Smooth muscle cell (in vitro differentiated cells): Measurements from ENCODE around the gene LRRC28. TPM values are rescaled to one million over a fixed set of nuclear protein-coding genes. Genes with fewer than 3 reads are reported as not detected.

Source experiments
- DNase-seq: peaks from one replicate; lab custom pipeline; 2025; ENCODE audit not compliant: unreplicated experiment; lab: John Stamatoyannopoulos, UW
- H2AFZ ChIP-seq: fragments of 200-600 bp; sonication (generic); 2 replicates; pipeline ENCODE4 v1.6.0; 2016; ENCODE audit warnings: antibody characterized with exemption, low read depth, mild to moderate bottlenecking
- H3F3A ChIP-seq: fragments of 200-600 bp; sonication (generic); 2 replicates; pipeline ENCODE4 v1.6.0; 2017; ENCODE audit warnings: antibody characterized with exemption, low read depth
- H3K27ac ChIP-seq: fragments of 200-600 bp; sonication (generic); 2 replicates; pipeline ENCODE4 v1.5.1; 2016; ENCODE audit warnings: low read depth, mild to moderate bottlenecking
- H3K27me3 ChIP-seq: fragments of 200-600 bp; sonication (generic); 2 replicates; pipeline ENCODE4 v1.6.1; 2016; ENCODE audit warnings: low read depth, mild to moderate bottlenecking
- H3K36me3 ChIP-seq: fragments of 200-600 bp; sonication (generic); 2 replicates; pipeline ENCODE4 v1.5.1; 2016; ENCODE audit warnings: low read depth
- H3K4me1 ChIP-seq: fragments of 200-600 bp; sonication (generic); 2 replicates; pipeline ENCODE4 v1.5.1; 2016; ENCODE audit warnings: low read depth
- H3K4me2 ChIP-seq: fragments of 200-600 bp; sonication (generic); 2 replicates; pipeline ENCODE4 v1.6.0; 2016; ENCODE audit warnings: mild to moderate bottlenecking
- H3K4me3 ChIP-seq: fragments of 200-600 bp; sonication (generic); 2 replicates; pipeline ENCODE4 v1.5.1; 2016; ENCODE audit warnings: mild to moderate bottlenecking
- H3K79me2 ChIP-seq: fragments of 200-600 bp; sonication (generic); 2 replicates; pipeline ENCODE4 v1.6.0; 2016; ENCODE audit warnings: low read depth, mild to moderate bottlenecking
- H3K9ac ChIP-seq: fragments of 200-600 bp; sonication (generic); 2 replicates; pipeline ENCODE4 v1.6.0; 2016; ENCODE audit warnings: low read depth
- H3K9me3 ChIP-seq: fragments of 200-600 bp; sonication (generic); replicated peaks from 2 replicates; pipeline ENCODE4 v1.5.1; 2016; ENCODE audit warnings: low read depth
- H4K20me1 ChIP-seq: fragments of 200-600 bp; sonication (generic); 2 replicates; pipeline ENCODE4 v1.6.0; 2016; ENCODE audit warnings: low read depth
- WGBS: methylation state at CpG from one replicate; pipeline ENCODE4 v1.1.7; 2016; ENCODE audit warnings: low lambda C conversion rate; 5-methylcytosine and 5-hydroxymethylcytosine counted together
- polyA plus RNA-seq: library from polyadenylated mRNA; unstranded; fragments of >200 nt; fragmentation: Nextera tagmentation; extraction: Ambion mirVana; gene quantifications from 2 replicates; pipeline ENCODE4 v1.2.1, GENCODE V29; 2016
- total RNA-seq: library from RNA; depleted of rRNA; stranded (reverse); fragments of >200 nt; gene quantifications from 2 replicates; pipeline ENCODE4 v1.2.3, GENCODE V29; 2014
- TF ChIP-seq, protein P1 (sequence below): fragments of 200-600 bp; sonication (generic); IDR thresholded peaks from 2 replicates; pipeline ENCODE4 v1.5.1; 2017; ENCODE audit warnings: borderline replicate concordance, mild to moderate bottlenecking, antibody characterized with exemption; ENCODE audit not compliant: insufficient read depth, poor library complexity, severe bottlenecking

LRRC28 gene
- total and polyA plus RNA-seq, 2 experiments from 2014 or later = 26.5 to 28.8 TPM

DNA sequence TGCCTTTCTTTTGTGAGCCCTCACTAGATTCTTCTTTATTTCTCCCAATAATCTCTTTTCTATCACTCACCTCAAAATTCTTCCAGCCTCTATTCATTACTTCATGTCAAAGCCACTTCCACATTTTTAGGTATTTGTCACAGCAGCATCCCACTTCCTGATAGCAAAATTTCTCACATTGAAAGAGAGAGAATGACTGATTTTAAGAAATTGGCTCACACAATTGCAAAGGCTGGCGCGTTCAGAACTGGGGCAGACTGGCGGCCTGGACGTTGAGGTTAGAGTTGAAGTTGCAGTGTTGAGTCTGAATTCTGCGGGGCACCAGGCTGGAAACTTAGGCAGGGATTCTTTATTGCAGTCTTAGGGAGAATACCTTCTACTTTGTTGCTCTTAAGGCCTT is 117.9 kb downstream of the LRRC28 start:
- H3K9me3 ChIP-seq = no peaks in the 10 kb centered on the region
- no peaks in the 10 kb centered on the region for H3K4me1 ChIP-seq
- no peaks in the 10 kb centered on the region for H3K79me2 ChIP-seq
- H3K27me3 ChIP-seq = no peaks in the 10 kb centered on the region
- TF ChIP-seq, protein P1, sequence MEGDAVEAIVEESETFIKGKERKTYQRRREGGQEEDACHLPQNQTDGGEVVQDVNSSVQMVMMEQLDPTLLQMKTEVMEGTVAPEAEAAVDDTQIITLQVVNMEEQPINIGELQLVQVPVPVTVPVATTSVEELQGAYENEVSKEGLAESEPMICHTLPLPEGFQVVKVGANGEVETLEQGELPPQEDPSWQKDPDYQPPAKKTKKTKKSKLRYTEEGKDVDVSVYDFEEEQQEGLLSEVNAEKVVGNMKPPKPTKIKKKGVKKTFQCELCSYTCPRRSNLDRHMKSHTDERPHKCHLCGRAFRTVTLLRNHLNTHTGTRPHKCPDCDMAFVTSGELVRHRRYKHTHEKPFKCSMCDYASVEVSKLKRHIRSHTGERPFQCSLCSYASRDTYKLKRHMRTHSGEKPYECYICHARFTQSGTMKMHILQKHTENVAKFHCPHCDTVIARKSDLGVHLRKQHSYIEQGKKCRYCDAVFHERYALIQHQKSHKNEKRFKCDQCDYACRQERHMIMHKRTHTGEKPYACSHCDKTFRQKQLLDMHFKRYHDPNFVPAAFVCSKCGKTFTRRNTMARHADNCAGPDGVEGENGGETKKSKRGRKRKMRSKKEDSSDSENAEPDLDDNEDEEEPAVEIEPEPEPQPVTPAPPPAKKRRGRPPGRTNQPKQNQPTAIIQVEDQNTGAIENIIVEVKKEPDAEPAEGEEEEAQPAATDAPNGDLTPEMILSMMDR = no peak
- no peak overlapping the region for H3K27ac ChIP-seq
- no peak overlapping the region for H2AFZ ChIP-seq
- DNase-seq = no peak
- H3F3A ChIP-seq = no peaks in the 10 kb centered on the region
- H3K9ac ChIP-seq = no peak overlapping the region
- no peak overlapping the region for H3K4me3 ChIP-seq
- 97% methylated on average over 5 of the region's 5 CpGs for WGBS
- no peak overlapping the region for H3K4me2 ChIP-seq
- no peaks in the 10 kb centered on the region for H4K20me1 ChIP-seq
- peaks cover 17% of the 10 kb centered on the region for H3K36me3 ChIP-seq

DNA sequence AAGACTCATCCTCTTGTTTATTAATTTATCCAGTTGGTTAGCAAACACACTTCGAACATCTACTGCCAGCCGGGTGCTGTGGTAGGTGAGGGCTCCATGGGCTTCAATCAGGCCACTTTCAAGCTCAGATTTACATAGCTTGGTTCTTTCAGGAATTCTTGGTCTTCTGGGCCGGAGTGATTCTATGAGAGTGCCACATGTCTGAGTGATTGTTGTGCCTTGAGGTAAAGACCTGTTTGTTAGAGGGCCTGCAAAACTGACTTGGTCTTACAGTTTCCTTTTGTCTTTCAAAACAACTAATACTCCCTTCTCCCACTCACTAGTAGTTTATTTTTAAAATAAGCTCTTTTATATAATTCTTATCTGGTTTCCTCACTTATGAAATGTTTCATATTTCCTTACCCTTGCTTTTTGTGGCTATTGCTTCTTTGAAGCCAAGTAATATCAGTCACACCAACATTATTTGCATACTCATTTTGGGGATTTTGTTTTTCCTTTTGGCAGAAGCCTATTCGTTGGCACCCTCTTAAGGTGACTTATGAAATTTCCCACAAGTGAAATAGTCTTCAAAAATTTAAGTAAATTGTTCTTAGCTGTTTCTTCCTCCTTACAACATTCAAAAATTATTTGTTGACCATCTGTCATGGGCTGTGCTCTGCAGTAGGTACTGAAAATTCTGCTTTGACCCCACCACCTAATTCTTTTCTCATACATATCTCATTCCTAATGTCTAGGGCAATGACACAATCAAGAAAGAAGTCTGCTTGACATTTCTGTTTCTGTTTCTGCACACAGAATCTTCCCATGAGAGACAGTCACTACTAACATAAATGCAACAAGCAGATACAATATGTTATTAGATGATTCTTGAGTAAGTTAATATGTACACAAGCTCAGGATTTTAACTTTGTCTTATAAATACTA is 120.2 kb downstream of the LRRC28 start:
- no peak overlapping the region for H3K4me2 ChIP-seq
- H3K36me3 ChIP-seq = peaks cover 11% of the 10 kb centered on the region
- no peak overlapping the region for H3K9ac ChIP-seq
- H3K79me2 ChIP-seq = no peaks in the 10 kb centered on the region
- H3K27ac ChIP-seq = no peak overlapping the region
- no peak overlapping the region for H3K4me3 ChIP-seq
- no peaks in the 10 kb centered on the region for H3K9me3 ChIP-seq
- no peaks in the 10 kb centered on the region for H4K20me1 ChIP-seq
- 83% methylated on average over 4 of the region's 4 CpGs for WGBS
- H3F3A ChIP-seq = no peaks in the 10 kb centered on the region
- no peaks in the 10 kb centered on the region for H3K27me3 ChIP-seq
- H2AFZ ChIP-seq = no peak overlapping the region
- DNase-seq = no peak
- H3K4me1 ChIP-seq = no peaks in the 10 kb centered on the region
- TF ChIP-seq, protein P1 = no peak

DNA sequence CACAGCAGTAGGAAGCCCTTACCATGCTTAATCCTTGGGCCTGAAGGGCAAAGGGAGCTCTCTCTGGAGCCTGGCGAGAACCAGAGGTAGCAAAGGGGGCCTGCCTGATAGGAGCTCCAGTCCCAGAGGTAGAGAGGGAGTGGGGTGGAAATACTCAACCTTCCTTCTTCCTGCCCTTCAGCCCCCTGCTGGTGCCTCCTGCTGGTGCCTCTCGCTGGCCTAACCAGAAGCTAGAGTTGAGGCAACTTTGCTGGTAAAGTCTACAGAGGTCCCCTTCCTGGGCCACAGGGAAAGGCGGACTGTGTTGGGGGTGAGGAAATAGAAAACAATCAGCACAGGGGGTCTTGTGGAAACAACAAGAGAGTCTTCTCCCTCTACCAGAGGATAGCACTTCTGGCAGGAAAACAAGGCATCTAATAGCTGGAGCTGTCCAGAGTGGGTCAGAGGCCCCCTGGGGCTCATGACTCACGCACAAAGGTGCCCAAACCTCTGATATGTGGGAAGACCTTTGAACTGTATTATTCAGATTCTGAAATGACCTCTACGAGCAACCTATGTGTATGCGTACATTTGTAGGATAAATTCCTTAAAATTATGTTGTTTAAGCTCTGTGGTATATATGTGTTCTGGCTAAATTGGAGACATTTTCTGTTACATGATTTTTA is 133.9 kb downstream of the LRRC28 start:
- Histone ChIP-seq H4K20me1 (no peaks in the 10 kb centered on the region), H3K36me3 (no peaks in the 10 kb centered on the region), H3K9ac (no peak overlapping the region), H3K9me3 (no peaks in the 10 kb centered on the region), H3K4me2 (no peak overlapping the region), H3K27me3 (no peaks in the 10 kb centered on the region), H2AFZ (no peak overlapping the region), H3K4me1 (no peaks in the 10 kb centered on the region), H3K27ac (no peak overlapping the region), H3F3A (no peaks in the 10 kb centered on the region), H3K79me2 (no peaks in the 10 kb centered on the region), H3K4me3 (no peak overlapping the region)
- WGBS = 92% methylated on average over 6 of the region's 6 CpGs
- TF ChIP-seq, protein P1 = no peak
- DNase-seq = no peak
